Spleen (tissue), 7 donors: ENCODE measurements around the gene MRPL4.

Source experiments
- CTCF ChIP-seq, 11 experiments: fragments of 200-600 bp in 7 of 11; fragments of 450-650 bp in 4 of 11; sonication (generic) in 4 of 11; IDR thresholded peaks in 8 of 11; conservative IDR thresholded peaks in 3 of 11; 1 replicate in 7 of 11; 2 replicates in 4 of 11; pipeline versions ENCODE4 v1.4.0 to v1.8.0; 2016 to 2021; ENCODE audit warnings: antibody characterized with exemption in 11 of 11, inconsistent platforms in 4 of 11, mild to moderate bottlenecking in 1 of 11
- POLR2A ChIP-seq, 3 donors: fragments of 450-650 bp; IDR thresholded peaks; one replicate each; pipeline ENCODE4 v1.5.1; 2017; ENCODE audit warnings: antibody characterized with exemption in 3 of 3, mild to moderate bottlenecking in 1 of 3
- POLR2AphosphoS5 ChIP-seq, 3 donors: sonication (generic); formaldehyde crosslinking; IDR thresholded peaks; one replicate each; pipeline ENCODE4 v1.5.1; 2017; ENCODE audit warnings: antibody characterized with exemption in 3 of 3
- donor health status: DM: no; HTN: no; CAD: no; lungs with moderate emphysema.
- donor health status: DM: no; HTN: no; CAD: no.
- donor health status: DM: no; HTN: no; CAD: no.

- TF ChIP-seq CTCF (IDR thresholded peaks at IDR 0.05 in 8 of 11, conservative IDR thresholded peaks at IDR 0.05 in 3 of 11) (no peak), POLR2A (IDR thresholded peaks at IDR 0.05) (no peak), POLR2AphosphoS5 (IDR thresholded peaks at IDR 0.05) (no peak)
These were observed 6.2 kb downstream of the MRPL4 start for GRCh38 chr19:10258080-10258710.
